GM18867 (cell line): ENCODE data around the gene BRME1.

Experiments
- ATAC-seq: cut with Tn5 transposase; IDR thresholded peaks from one replicate; pipeline ENCODE4 v1.9.1; 2021; ENCODE audit warnings: mild to moderate bottlenecking, moderate library complexity; ENCODE audit not compliant: unreplicated experiment

Gene BRME1

GRCh38 chr19:13848340-13848677 lies 57.6 kb downstream of the BRME1 start:
- ATAC-seq = no peak

- ATAC-seq = no peak
These were observed 58.2 kb downstream of the BRME1 start for GRCh38 chr19:13847407-13848339.

- peak; percentile 53 for ATAC-seq
These were observed 59.1 kb downstream of the BRME1 start for GRCh38 chr19:13846557-13847406.

- no peak for ATAC-seq
These were observed 61.7 kb downstream of the BRME1 start for GRCh38 chr19:13844130-13844631.

- no peak for ATAC-seq
These were observed 62.6 kb downstream of the BRME1 start for GRCh38 chr19:13843104-13843921.

- ATAC-seq = no peak
These were observed 63.4 kb downstream of the BRME1 start for GRCh38 chr19:13842291-13843103.

- no peak for ATAC-seq
These were observed 64.0 kb downstream of the BRME1 start for GRCh38 chr19:13841962-13842290.

- no peak for ATAC-seq
These were observed 64.6 kb downstream of the BRME1 start for GRCh38 chr19:13841086-13841961.

GRCh38 chr19:13840305-13841085 lies 65.4 kb downstream of the BRME1 start:
- no peak for ATAC-seq

GRCh38 chr19:13839938-13840304 lies 66.0 kb downstream of the BRME1 start:
- no peak for ATAC-seq

- no peak for ATAC-seq
These were observed 66.6 kb downstream of the BRME1 start for GRCh38 chr19:13839130-13839937.

GRCh38 chr19:13838435-13839129 lies 67.3 kb downstream of the BRME1 start:
- no peak for ATAC-seq

- ATAC-seq = no peak
These were observed 69.9 kb downstream of the BRME1 start for GRCh38 chr19:13835791-13836723.

GRCh38 chr19:13834244-13835069 lies 71.5 kb downstream of the BRME1 start:
- ATAC-seq = no peak
